ENCODE measurements around the gene BTD.
"Not testable (repeated sequence)": the region's sequence is repeated elsewhere in the genome, so short reads cannot be mapped to it uniquely, and the experiment has no call there.

Gene BTD

GRCh38 chr3:15606434-15606891 lies 4.9 kb downstream of the BTD start:
- no peak for DNase-seq

- DNase-seq: no peak
These were observed 8.7 kb downstream of the BTD start for GRCh38 chr3:15610082-15610759.

- DNase-seq: no peak
These were observed 9.5 kb downstream of the BTD start for GRCh38 chr3:15611018-15611417.

GRCh38 chr3:15612001-15612400 lies 10.5 kb downstream of the BTD start:
- no peak for DNase-seq

DNA sequence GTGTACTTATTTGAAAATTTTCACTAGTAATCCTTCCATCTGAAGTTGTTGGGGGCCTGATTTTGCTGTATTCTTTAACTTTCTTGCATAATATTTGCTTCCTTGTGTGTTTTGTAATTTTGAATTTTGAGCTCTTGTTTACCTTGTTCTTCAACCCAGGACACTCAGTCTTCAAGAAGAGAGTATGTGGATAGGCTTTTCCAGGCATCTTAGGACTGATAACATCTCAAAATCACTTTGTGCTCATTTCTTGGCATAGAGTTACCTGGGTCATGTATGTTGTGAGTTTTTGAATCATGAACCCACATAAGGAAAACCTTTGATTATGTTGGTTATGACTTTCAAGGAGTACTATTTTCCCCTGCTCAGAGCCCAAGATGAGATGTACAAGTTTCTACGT lies 13.4 kb downstream of the BTD start:
- no peak for DNase-seq

GRCh38 chr3:15616053-15616452 lies 14.5 kb downstream of the BTD start:
- DNase-seq: no peak

GRCh38 chr3:15619659-15620464 lies 18.3 kb downstream of the BTD start:
- DNase-seq: not testable (repeated sequence)

DNA sequence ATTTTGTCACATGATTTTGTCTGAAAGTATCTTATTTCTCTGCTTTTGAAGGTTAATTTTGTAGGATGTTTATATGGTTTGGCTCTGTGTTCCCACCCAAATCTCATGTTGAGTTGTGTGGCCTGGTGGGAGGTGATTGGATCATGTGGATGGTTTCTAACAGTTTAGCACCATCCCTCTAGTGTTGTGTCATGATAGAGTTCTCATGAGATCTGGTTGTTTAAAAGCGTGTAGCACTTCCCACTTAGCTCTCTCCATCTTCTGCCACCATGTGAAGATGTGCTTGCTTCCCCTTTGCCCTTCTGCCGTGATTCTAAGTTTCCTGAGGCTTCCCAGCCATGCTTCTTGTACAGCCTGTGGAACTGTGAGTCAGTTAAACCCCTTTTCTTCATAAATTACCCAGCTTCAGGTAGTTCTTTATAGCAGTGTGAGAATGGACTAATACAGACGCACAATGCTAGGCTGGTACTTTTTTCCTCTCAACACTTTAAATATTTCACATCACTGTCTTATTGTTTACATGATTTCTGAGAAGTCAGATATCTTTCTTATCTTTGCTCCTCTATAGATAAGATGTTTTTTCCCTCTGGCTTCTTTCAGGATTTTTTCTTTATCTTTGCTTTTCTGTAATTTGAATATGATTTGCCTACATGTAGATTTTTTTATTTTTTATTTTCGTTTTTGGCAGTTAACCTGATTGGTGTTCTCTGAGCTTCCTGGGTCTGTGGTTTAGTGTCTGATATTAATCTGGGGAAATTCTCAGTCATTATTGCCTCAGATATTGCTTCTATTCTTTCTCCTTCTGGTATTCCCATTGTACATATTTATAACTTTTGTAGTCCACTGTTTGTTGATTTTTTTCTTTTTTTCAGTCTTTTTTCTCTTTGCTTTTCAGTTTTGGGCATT lies 22.2 kb downstream of the BTD start:
- no peak for DNase-seq

DNA sequence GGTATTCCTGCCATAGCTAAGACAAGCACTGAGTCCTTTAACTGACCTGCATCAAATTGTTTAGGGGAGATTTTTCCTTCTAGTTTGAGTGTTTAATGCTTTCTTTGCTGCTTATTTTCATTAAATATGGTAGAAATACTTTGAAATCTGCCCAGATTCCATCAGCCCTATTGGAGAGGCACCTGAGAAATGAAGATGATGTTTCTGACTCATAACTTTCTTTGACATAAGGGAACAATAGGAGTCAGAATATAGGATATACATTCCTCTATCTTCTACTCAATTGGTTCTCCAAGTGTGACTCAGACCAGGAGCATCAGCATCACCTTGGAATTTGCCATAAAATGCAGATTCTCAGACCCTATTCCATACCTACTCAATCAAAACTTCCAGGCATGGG lies 27.4 kb downstream of the BTD start:
- no peak for DNase-seq

GRCh38 chr3:15629860-15630597 lies 28.5 kb downstream of the BTD start:
- peak; percentile 63 to 89 for DNase-seq

GRCh38 chr3:15630646-15631350 lies 29.3 kb downstream of the BTD start:
- no peak for DNase-seq

DNA sequence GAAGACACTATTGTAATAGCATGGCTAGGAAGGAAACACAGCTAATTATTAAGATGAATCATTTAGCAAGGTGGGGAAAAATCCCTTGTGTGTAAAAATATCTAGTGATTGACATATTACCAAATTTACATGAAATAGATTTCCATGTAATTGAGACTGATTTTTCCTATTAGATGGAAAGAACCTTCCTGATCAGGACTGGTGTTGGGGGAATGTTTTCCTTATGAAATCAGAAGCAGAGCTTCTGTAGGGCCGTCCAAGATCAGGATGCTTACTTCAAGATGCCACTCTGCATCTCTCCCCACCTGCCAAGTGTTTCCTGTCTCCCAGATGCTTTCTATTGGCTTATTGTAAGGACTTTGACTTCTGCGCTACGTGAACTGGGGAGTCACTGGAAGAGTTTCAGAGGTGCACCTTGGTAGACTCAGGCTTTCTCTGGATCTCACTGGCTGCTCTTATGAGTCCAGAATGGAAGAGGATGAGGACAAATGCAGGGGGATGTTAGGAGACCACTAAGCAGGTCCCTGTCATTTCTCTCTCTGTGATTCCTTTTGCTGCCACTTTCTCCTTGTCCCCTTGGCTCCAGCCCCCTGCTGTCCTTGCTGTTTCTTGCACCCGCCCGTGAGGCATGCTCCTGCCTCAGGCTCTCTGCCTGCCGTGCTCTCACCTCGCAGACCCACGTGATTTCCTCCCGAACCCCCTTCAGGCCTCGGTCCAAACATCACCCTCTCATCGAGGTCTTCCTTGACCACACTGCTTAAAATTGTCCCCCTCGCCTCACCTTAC lies 30.1 kb downstream of the BTD start:
- no peak for DNase-seq

DNA sequence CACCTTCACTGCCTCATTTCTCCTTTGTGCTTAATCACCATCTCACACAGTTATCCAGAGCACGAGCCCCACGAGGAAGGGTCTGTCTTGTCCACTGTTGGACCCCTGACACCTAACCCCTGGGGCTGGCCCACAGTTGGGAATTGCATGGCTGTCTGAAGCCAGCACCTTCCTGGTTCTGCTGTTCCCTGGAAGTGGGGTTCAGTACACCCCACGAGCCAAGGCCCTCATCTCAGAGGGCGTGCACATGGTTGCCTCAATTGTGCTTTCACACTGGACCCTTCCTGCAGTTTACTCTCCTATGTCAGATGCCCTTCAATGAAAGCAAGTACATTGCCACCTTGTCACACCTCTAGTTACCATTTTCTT lies 30.7 kb downstream of the BTD start:
- DNase-seq: no peak

GRCh38 chr3:15633159-15633558 lies 31.6 kb downstream of the BTD start:
- peak; percentile 19 to 20 for DNase-seq

- DNase-seq: no peak
These were observed 32.4 kb downstream of the BTD start for GRCh38 chr3:15633766-15634598.

- no peak for DNase-seq
These were observed 33.1 kb downstream of the BTD start for GRCh38 chr3:15634671-15635070.

- no peak for DNase-seq
These were observed 33.6 kb downstream of the BTD start for GRCh38 chr3:15635121-15635661.

GRCh38 chr3:15636028-15636709 lies 34.6 kb downstream of the BTD start:
- no peak for DNase-seq

Measured in NCI-H526 (cell line).